H1 (cell line): ENCODE data around the gene TAS2R30. TPM values are rescaled to one million over a fixed set of nuclear protein-coding genes. Genes with fewer than 3 reads are reported as not detected.

Experiments
- ASH2L ChIP-seq: fragments of 200-600, 300-600 bp; sonication (generic); IDR thresholded peaks from one replicate; pipeline ENCODE4 v1.7.1; 2017; ENCODE audit warnings: low read length
- BCL11A ChIP-seq, 2 experiments: IDR thresholded peaks; one replicate each; pipeline ENCODE4 v1.6.1; 2011; ENCODE audit warnings: low read depth in 2 of 2, low read length in 2 of 2, mild to moderate bottlenecking in 2 of 2
- CHD7 ChIP-seq: fragments of 300-600 bp; sonication (generic); IDR thresholded peaks from 2 replicates; pipeline ENCODE4 v1.7.1; 2012; ENCODE audit warnings: low read length, moderate library complexity, mild to moderate bottlenecking, inconsistent platforms; ENCODE audit not compliant: insufficient replicate concordance
- NRF1 ChIP-seq: IDR thresholded peaks from 2 replicates; pipeline ENCODE4 v1.6.1; 2011; ENCODE audit warnings: mild to moderate bottlenecking, low read depth, low read length, improper control_type of control experiment
- polyA plus RNA-seq, 7 experiments: library from polyadenylated mRNA; depleted of rRNA in 3 of 7; stranded (reverse) in 5 of 7; unstranded in 2 of 7; fragments of >200 nt in 5 of 7; fragments of 200-250 nt in 2 of 7; gene quantifications; 1 replicate in 5 of 7; 2 replicates in 1 of 7; 4 replicates in 1 of 7; pipeline versions ENCODE4 v1.2.1 to v1.2.3, GENCODE V29; 2011 to 2013; ENCODE audit warnings: missing spikeins in 2 of 7, mixed read lengths in 2 of 7
- total RNA-seq: library from RNA; stranded (reverse); fragmentation: NEBNext Ultra II Directional; extraction: Animal tissue kit (Norgen Biotek cat#: 25700); gene quantifications from 2 replicates; pipeline ENCODE4 v1.2.1, GENCODE V29; 2021

Gene TAS2R30
- total and polyA plus RNA-seq, 2 of the 8 experiments (the other 6 are each of a cell fraction or from before 2014, with no cell fraction given), result 0.33 to 1.0 TPM

GRCh38 chr12:11089246-11089645 is 45.2 kb downstream of the TAS2R30 start (continued):
- TF ChIP-seq CHD7, result no peak
- TF ChIP-seq ASH2L, result no peak
- TF ChIP-seq NRF1, result no peak
- TF ChIP-seq BCL11A (IDR thresholded peaks at IDR 0.05; ENCODE audit: low read depth in 2 of 2, low read length in 2 of 2), result no peak
